Endodermal cell (in vitro differentiated cells): Measurements from ENCODE around the gene NLGN1. TPM values are rescaled to one million over a fixed set of nuclear protein-coding genes. Genes with fewer than 3 reads are reported as not detected.

Source experiments
- DNase-seq: peaks from one replicate; pipeline ENCODE4 v3.0.0-alpha.2; 2017
- H3K27ac ChIP-seq: 2 replicates; pipeline ENCODE4 v1.5.1; 2013; ENCODE audit warnings: mild to moderate bottlenecking, low read depth, low read length, moderate library complexity
- H3K27me3 ChIP-seq: 2 replicates; pipeline ENCODE4 v1.6.1; 2013; ENCODE audit warnings: mild to moderate bottlenecking, low read length, moderate library complexity; ENCODE audit not compliant: insufficient read depth, control insufficient read depth, poor library complexity, severe bottlenecking
- H3K36me3 ChIP-seq: 2 replicates; pipeline ENCODE4 v1.7.0; 2013; ENCODE audit warnings: mild to moderate bottlenecking, low read length, moderate library complexity; ENCODE audit not compliant: control insufficient read depth, insufficient read depth
- H3K4me1 ChIP-seq: one replicate; pipeline ENCODE4 v1.7.0; 2013; ENCODE audit warnings: low read length; ENCODE audit not compliant: control insufficient read depth, insufficient read depth
- H3K4me3 ChIP-seq: 2 replicates; pipeline ENCODE4 v1.5.1; 2013; ENCODE audit warnings: mild to moderate bottlenecking, low read length, moderate library complexity
- H3K9ac ChIP-seq: 2 replicates; pipeline ENCODE4 v1.6.1; 2013; ENCODE audit warnings: mild to moderate bottlenecking, low read length, moderate library complexity; ENCODE audit not compliant: poor library complexity, severe bottlenecking; ENCODE audit errors: extremely low read depth
- H3K9me3 ChIP-seq: 2 replicates; pipeline ENCODE4 v1.6.1; 2013; ENCODE audit warnings: mild to moderate bottlenecking, low read length, moderate library complexity; ENCODE audit not compliant: control insufficient read depth
- H3K27ac Mint-ChIP-seq: 2 replicates; pipeline ENCODE4 v1.8.0; 2020; ENCODE audit warnings: mixed read lengths
- H3K27me3 Mint-ChIP-seq: 2 replicates; pipeline ENCODE4 v1.8.0; 2021; ENCODE audit warnings: mild to moderate bottlenecking, mixed read lengths; ENCODE audit not compliant: insufficient read depth
- H3K36me3 Mint-ChIP-seq: 2 replicates; pipeline ENCODE4 v1.8.0; 2020; ENCODE audit warnings: low read depth, mixed read lengths
- H3K4me1 Mint-ChIP-seq: 2 replicates; pipeline ENCODE4 v1.8.0; 2020; ENCODE audit warnings: mixed read lengths
- H3K4me3 Mint-ChIP-seq: 2 replicates; pipeline ENCODE4 v1.8.0; 2020; ENCODE audit warnings: mild to moderate bottlenecking, moderate library complexity, mixed read lengths
- H3K9me3 Mint-ChIP-seq: 2 replicates; pipeline ENCODE4 v1.8.0; 2020; ENCODE audit warnings: mild to moderate bottlenecking, mixed read lengths
- CTCF ChIP-seq: fragments of 200-600 bp; sonication (generic); conservative IDR thresholded peaks from 2 replicates; pipeline ENCODE4 v1.5.0; 2021; ENCODE audit warnings: antibody characterized with exemption, mild to moderate bottlenecking
- WGBS, 2 experiments: methylation state at CpG; one replicate each; pipeline versions ENCODE4 v1.1.5 to v1.1.7; 2013; ENCODE audit warnings: missing lambda C conversion rate in 2 of 2, mixed read lengths in 1 of 2; ENCODE audit not compliant: insufficient coverage in 1 of 2, insufficient read length in 1 of 2; 5-methylcytosine and 5-hydroxymethylcytosine counted together
- total RNA-seq, 2 donors: library from RNA; stranded (reverse); fragmentation: NEBNext Ultra II Directional in 1 of 2; extraction: Animal tissue kit (Norgen Biotek cat#: 25700) in 1 of 2; gene quantifications; 2 replicates in 1 of 2; 3 replicates in 1 of 2; pipeline ENCODE4 v1.2.1, GENCODE V29; 2021

NLGN1 gene
- total RNA-seq, 2 donors from 2014 or later = 3.4 to 14.3 TPM

- Histone ChIP-seq H3K9ac (no peak overlapping the region), H3K27ac (no peak overlapping the region), H3K9me3 (no peaks in the 10 kb centered on the region), H3K4me1 (no peaks in the 10 kb centered on the region), H3K27me3 (no peaks in the 10 kb centered on the region), H3K4me3 (no peak overlapping the region), H3K36me3 (no peaks in the 10 kb centered on the region)
- 84 to 100% methylated on average over 1 to 3 of the region's 3 CpGs for WGBS, 2 experiments
- no peaks in the 10 kb centered on the region for H3K4me1 Mint-ChIP-seq
- DNase-seq = no peak
- H3K9me3 Mint-ChIP-seq = no peaks in the 10 kb centered on the region
- H3K27me3 Mint-ChIP-seq = no peaks in the 10 kb centered on the region
- H3K4me3 Mint-ChIP-seq = no peak overlapping the region
- TF ChIP-seq CTCF = no peak
- no peaks in the 10 kb centered on the region for H3K36me3 Mint-ChIP-seq
- no peak overlapping the region for H3K27ac Mint-ChIP-seq
Measured at GRCh38 chr3:174102866-174103265, 705.3 kb downstream of the NLGN1 start.

- H3K9ac ChIP-seq = no peak overlapping the region
- H3K27me3 ChIP-seq = no peaks in the 10 kb centered on the region
- H3K27me3 Mint-ChIP-seq = no peaks in the 10 kb centered on the region
- no peak for TF ChIP-seq CTCF
- no peak overlapping the region for H3K4me3 Mint-ChIP-seq
- no peaks in the 10 kb centered on the region for H3K36me3 ChIP-seq
- H3K27ac ChIP-seq = no peak overlapping the region
- WGBS, 2 experiments = 88% methylated on average over 3 of the region's 3 CpGs; no CpG with 5 or more reads in 1 of the 2 experiments
- H3K4me1 ChIP-seq = no peaks in the 10 kb centered on the region
- no peak for DNase-seq
- H3K36me3 Mint-ChIP-seq = no peaks in the 10 kb centered on the region
- H3K27ac Mint-ChIP-seq = no peak overlapping the region
- no peaks in the 10 kb centered on the region for H3K9me3 Mint-ChIP-seq
- H3K9me3 ChIP-seq = no peaks in the 10 kb centered on the region
- H3K4me3 ChIP-seq = no peak overlapping the region
- no peaks in the 10 kb centered on the region for H3K4me1 Mint-ChIP-seq
Measured at GRCh38 chr3:174110761-174111160, 713.2 kb downstream of the NLGN1 start.

GRCh38 chr3:174111776-174112175 is 714.2 kb downstream of the NLGN1 start:
- TF ChIP-seq CTCF = no peak
- DNase-seq = no peak
- no peaks in the 10 kb centered on the region for H3K27me3 ChIP-seq
- no peak overlapping the region for H3K27ac Mint-ChIP-seq
- 100% methylated on average over 1 to 2 of the region's 2 CpGs for WGBS, 2 experiments
- no peaks in the 10 kb centered on the region for H3K27me3 Mint-ChIP-seq
- no peaks in the 10 kb centered on the region for H3K36me3 Mint-ChIP-seq
- H3K36me3 ChIP-seq = no peaks in the 10 kb centered on the region
- H3K9me3 Mint-ChIP-seq = no peaks in the 10 kb centered on the region
- H3K4me1 Mint-ChIP-seq = no peaks in the 10 kb centered on the region
- H3K27ac ChIP-seq = no peak overlapping the region
- no peak overlapping the region for H3K4me3 Mint-ChIP-seq
- H3K9ac ChIP-seq = no peak overlapping the region
- H3K4me1 ChIP-seq = no peaks in the 10 kb centered on the region
- H3K9me3 ChIP-seq = no peaks in the 10 kb centered on the region
- no peak overlapping the region for H3K4me3 ChIP-seq
